GM12878 (cell line): ENCODE data around the gene KDM4C. TPM values are rescaled to one million over a fixed set of nuclear protein-coding genes. Genes with fewer than 3 reads are reported as not detected.

Experiments
- ATAC-seq: fragments of 200-7000 bp; cut with Tn5 transposase; 3 replicates; pipeline ENCODE4 v1.9.1; 2020; ENCODE audit warnings: mild to moderate bottlenecking, moderate library complexity
- BruUV-seq: library from RNA; stranded (reverse); fragments of 400-500 nt; replicated peaks from 2 replicates; lab custom pipeline; 2021; lab: Mats Ljungman, UMichigan
- CTCF ChIA-PET: fragments of 300-600 bp; sonication (Branson Sonifier 250); formaldehyde crosslinking; extraction: SDS; loops from one replicate; lab custom pipeline; 2021; ENCODE audit warnings: inconsistent platforms; lab: Yijun Ruan, JAX
- POLR2A ChIA-PET: fragments of 350-600 bp; formaldehyde crosslinking; extraction: SDS; loops from one replicate; lab custom pipeline; 2021; ENCODE audit warnings: inconsistent platforms; lab: Charles Lee
- RAD21 ChIA-PET: fragments of 300-600 bp; sonication (Branson Sonifier 250); formaldehyde crosslinking; loops from one replicate; lab custom pipeline; 2023; ENCODE audit warnings: antibody characterized with exemption; ENCODE audit not compliant: unreplicated experiment; lab: Charles Lee
- SMC1A ChIA-PET: fragments of 300-600 bp; sonication (Branson Sonifier 250); formaldehyde crosslinking; loops from one replicate; lab custom pipeline; 2023; ENCODE audit not compliant: unreplicated experiment, uncharacterized antibody; lab: Charles Lee
- DNase-seq: peaks from one replicate; pipeline ENCODE4 v3.0.0-alpha.2; 2011; ENCODE audit warnings: low read depth, low spot score
- FAIRE-seq: peaks from 3 replicates; lab custom pipeline; 2011; peaks lifted over from hg19 to GRCh38; lab: Jason Lieb, UNC
- H2AFZ ChIP-seq: 2 replicates; pipeline ENCODE4 v1.6.0; 2011; ENCODE audit warnings: low read depth, low read length, control low read depth; ENCODE audit not compliant: control insufficient read depth
- H3K27ac ChIP-seq: 2 replicates; pipeline ENCODE4 v1.5.1; 2011; ENCODE audit warnings: control low read depth; ENCODE audit not compliant: control insufficient read depth, insufficient read depth
- H3K27me3 ChIP-seq, 2 experiments: replicated peaks in 1 of 2; 2 replicates each; pipeline versions ENCODE4 v1.6.0 to v1.6.1; 2011; ENCODE audit warnings: low read length in 1 of 2; ENCODE audit not compliant: control insufficient read depth in 2 of 2, insufficient read depth in 2 of 2
- H3K36me3 ChIP-seq, 2 experiments: 2 replicates each; pipeline ENCODE4 v1.5.1; 2011; ENCODE audit warnings: low read length in 1 of 2; ENCODE audit not compliant: control insufficient read depth in 2 of 2, insufficient read depth in 2 of 2
- H3K4me1 ChIP-seq: 2 replicates; pipeline ENCODE4 v1.6.1; 2011; ENCODE audit warnings: mild to moderate bottlenecking, low read length, moderate library complexity, mixed read lengths; ENCODE audit not compliant: control insufficient read depth, insufficient read depth
- H3K4me2 ChIP-seq: 2 replicates; pipeline ENCODE4 v1.6.0; 2011; ENCODE audit warnings: control low read depth; ENCODE audit not compliant: control insufficient read depth, insufficient read depth
- H3K4me3 ChIP-seq: fragments of 200-600 bp; sonication (generic); 2 replicates; pipeline ENCODE4 v1.5.1; 2016
- H3K79me2 ChIP-seq: 2 replicates; pipeline ENCODE4 v1.6.0; 2011; ENCODE audit warnings: low read length; ENCODE audit not compliant: control insufficient read depth, insufficient read depth
- H3K9ac ChIP-seq: 2 replicates; pipeline ENCODE4 v1.8.0; 2011; ENCODE audit warnings: low read length, control low read depth, mixed read lengths; ENCODE audit not compliant: control insufficient read depth, insufficient read depth
- H3K9me3 ChIP-seq: replicated peaks from 3 replicates; pipeline ENCODE4 v1.5.1; 2011; ENCODE audit warnings: mild to moderate bottlenecking, low read length; ENCODE audit not compliant: control insufficient read depth, insufficient read depth
- H4K20me1 ChIP-seq: 2 replicates; pipeline ENCODE4 v1.6.0; 2011; ENCODE audit not compliant: control insufficient read depth, insufficient read depth
- BACH1 ChIP-seq: fragments of 450-650 bp; IDR thresholded peaks from 2 replicates; pipeline ENCODE4 v1.6.1; 2017; ENCODE audit warnings: mild to moderate bottlenecking, borderline replicate concordance
- CBX5 ChIP-seq: sonication (generic); IDR thresholded peaks from 2 replicates; pipeline ENCODE4 v1.6.1; 2016; ENCODE audit warnings: low read depth, moderate library complexity, mild to moderate bottlenecking, inconsistent platforms
- DPF2 ChIP-seq: fragments of 450-650 bp; IDR thresholded peaks from 2 replicates; pipeline ENCODE4 v1.6.1; 2017; ENCODE audit warnings: mild to moderate bottlenecking
- NBN ChIP-seq: fragments of 450-650 bp; IDR thresholded peaks from 2 replicates; pipeline ENCODE4 v1.6.1; 2016
- NFYB ChIP-seq: IDR thresholded peaks from 2 replicates; pipeline ENCODE4 v1.6.1; 2011; ENCODE audit warnings: low read depth, mild to moderate bottlenecking, low read length, improper control_type of control experiment, moderate library complexity; ENCODE audit not compliant: insufficient read depth
- POLR2AphosphoS5 ChIP-seq: IDR thresholded peaks from 2 replicates; pipeline ENCODE4 v1.6.1; 2011; ENCODE audit warnings: mild to moderate bottlenecking, low read length, inconsistent platforms
- SIN3A ChIP-seq: IDR thresholded peaks from 2 replicates; pipeline ENCODE4 v1.6.1; 2012; ENCODE audit warnings: low read depth, low read length, improper control_type of control experiment
- SMAD1 ChIP-seq: fragments of 450-650 bp; IDR thresholded peaks from 2 replicates; pipeline ENCODE4 v1.6.1; 2018; ENCODE audit warnings: mild to moderate bottlenecking, low read depth; ENCODE audit not compliant: partially characterized antibody
- TCF3 ChIP-seq: IDR thresholded peaks from 2 replicates; pipeline ENCODE4 v1.6.1; 2012; ENCODE audit warnings: low read depth, mild to moderate bottlenecking, low read length, borderline replicate concordance; ENCODE audit not compliant: insufficient read depth
- WGBS: methylation state at CpG from one replicate; pipeline ENCODE4 v1.1.6; 2016; ENCODE audit warnings: low lambda C conversion rate; ENCODE audit not compliant: insufficient replicate concordance, insufficient coverage; ENCODE audit errors: missing lambda C conversion rate; 5-methylcytosine and 5-hydroxymethylcytosine counted together
- in situ Hi-C: fragments of 300-500 bp; cut with MboI; formaldehyde crosslinking; loops from 9 replicates; pipeline ENCODE4 v1.14.3; 2018; ENCODE audit warnings: mixed read lengths
- intact Hi-C: fragments of 100-400 bp; cut with micrococcal nuclease; formaldehyde crosslinking; loops from one replicate; pipeline ENCODE4 v1.14.2; 2022; ENCODE audit not compliant: unreplicated experiment
- polyA plus RNA-seq, 11 experiments: library from polyadenylated mRNA; depleted of rRNA in 4 of 11; unstranded in 6 of 11; stranded (reverse) in 5 of 11; fragments of >200 nt; fragmentation: Nextera tagmentation in 4 of 11; fragmentation: Illumina TruSeq in 1 of 11; extraction: Ambion mirVana in 4 of 11; extraction: Trizol in 1 of 11; gene quantifications; 1 replicate in 1 of 11; 2 replicates in 10 of 11; pipeline versions ENCODE4 v1.2.1 to v1.2.3, GENCODE V29; 2011 to 2016; ENCODE audit warnings: inconsistent platforms in 2 of 11, missing spikeins in 2 of 11, low read depth in 1 of 11
- total RNA-seq, 4 experiments: library from RNA; depleted of rRNA in 3 of 4; stranded (reverse); fragments of >200 nt in 3 of 4; fragmentation: Illumina TruSeq in 1 of 4; extraction: Trizol in 1 of 4; gene quantifications; 2 replicates each; pipeline versions ENCODE4 v1.2.1 to v1.2.3, GENCODE V29; 2013 to 2021
- TF ChIP-seq, protein P1 (sequence below): fragments of 450-650 bp; IDR thresholded peaks from 2 replicates; pipeline ENCODE4 v1.6.1; 2017; ENCODE audit warnings: mild to moderate bottlenecking, moderate library complexity

The KDM4C gene
- total and polyA plus RNA-seq, 10 of the 15 experiments (the other 5 are each of a cell fraction or from before 2014, with no cell fraction given) = 6.8 to 41.2 (median 20.1) TPM

DNA sequence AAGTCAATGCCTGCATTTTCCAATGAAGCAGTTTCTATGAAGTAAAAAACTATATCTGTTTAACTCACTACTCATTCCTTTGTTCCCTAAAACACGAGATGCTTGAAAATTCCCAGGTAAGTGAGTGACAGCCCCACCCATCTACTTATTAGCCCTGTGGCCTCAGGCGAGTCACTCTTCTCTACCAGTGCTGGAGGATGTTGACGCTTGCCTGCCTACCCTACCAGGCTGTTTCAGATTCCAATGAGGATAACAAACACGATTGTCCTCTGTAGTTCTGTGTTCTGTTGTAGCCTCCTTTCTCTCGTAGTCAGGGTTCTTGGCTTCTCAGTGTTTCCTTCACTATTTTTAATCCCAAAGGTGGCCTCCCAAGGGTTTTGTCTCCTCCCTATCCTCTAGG is 388.8 kb downstream of the KDM4C start:
- Histone ChIP-seq H3K27me3 (no peaks in the 10 kb centered on the region), H4K20me1 (no peaks in the 10 kb centered on the region), H3K9ac (no peak overlapping the region), H3K27ac (no peak overlapping the region), H3K9me3 (no peaks in the 10 kb centered on the region; the same call in 2 of the 3 replicates), H3K4me3 (no peak overlapping the region), H3K36me3 (peaks cover 0 to 13% of the 10 kb centered on the region in 2 experiments; a peak in 2 of 4 replicates), H2AFZ (no peak overlapping the region), H3K4me2 (no peak overlapping the region), H3K4me1 (0 out of 2 replicates have a peak, but pooled peaks cover 4% of the 10 kb centered on the region), H3K79me2 (no peaks in the 10 kb centered on the region)
- ChIA-PET POLR2A (no interaction called here), RAD21 (no interaction called here), CTCF (no interaction called here), SMC1A (interaction anchor here (0.7 kb wide), 1 partner anchor 189 kb away, joined by 3 read pairs; no protein-coding TSS in a partner anchor)
- in situ Hi-C loops (no loop called here), intact Hi-C loops (no loop called here)
- no peak for DNase-seq
- BruUV-seq = no TSS peak
- TF ChIP-seq BACH1 = no peak
- no peak for TF ChIP-seq CBX5
- FAIRE-seq = no peak
- 77% methylated on average over 5 of the region's 5 CpGs for WGBS
- no peak for ATAC-seq

DNA sequence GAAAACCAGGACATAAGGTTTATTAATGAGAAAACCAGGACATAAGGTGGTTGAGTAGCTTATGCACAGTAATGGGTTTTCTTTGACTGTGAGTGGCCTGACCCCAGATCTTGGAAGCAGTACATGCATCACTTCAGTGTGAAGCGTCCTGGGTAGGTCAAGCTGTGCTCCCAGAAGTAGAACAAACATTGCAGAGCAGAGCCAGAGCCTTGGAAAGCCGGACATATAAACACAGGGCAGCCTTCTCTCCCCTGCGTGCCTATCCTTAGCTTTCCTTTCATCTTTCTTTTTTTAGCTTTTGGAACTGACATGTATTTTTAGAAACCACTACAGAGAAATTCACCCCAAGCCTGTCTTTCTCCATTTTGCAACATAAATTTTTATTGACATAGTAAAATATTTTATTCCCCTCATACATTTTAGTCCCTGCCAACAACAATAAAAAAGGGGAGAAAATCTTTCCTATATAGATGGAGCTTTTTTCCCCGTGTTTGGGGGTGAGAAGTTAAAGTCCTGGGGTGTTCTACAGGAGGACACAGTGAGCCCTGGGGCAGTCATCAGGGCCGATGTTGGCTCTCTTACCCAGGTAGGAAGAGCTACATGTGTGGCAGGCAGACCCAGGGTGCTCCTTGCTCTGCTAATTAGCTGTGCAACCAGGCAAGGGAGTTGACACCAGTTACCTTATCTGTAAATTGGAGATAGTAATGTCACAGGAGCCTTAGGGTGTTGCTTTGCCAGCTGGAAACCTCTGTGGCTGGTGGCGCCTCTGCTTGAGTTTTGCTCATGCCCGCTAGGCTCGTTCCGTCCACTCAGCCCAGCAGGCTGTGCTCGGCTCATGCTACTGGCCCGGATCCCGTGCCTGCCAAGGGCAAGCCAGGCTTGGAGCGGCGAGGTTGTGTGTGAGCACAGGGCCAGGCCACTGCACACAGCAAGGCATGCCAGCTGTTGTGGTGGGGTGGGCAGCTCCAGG is 389.6 kb downstream of the KDM4C start:
- ChIA-PET POLR2A (no interaction called here), RAD21 (no interaction called here), SMC1A (interaction anchor here (0.7 to 1.5 kb wide), 3 partner anchors 9 to 190 kb away, joined by 3 to 4 read pairs (median 4); no protein-coding TSS in a partner anchor), CTCF (interaction anchor here (0.8 kb wide), 1 partner anchor 492 kb away, joined by 3 read pairs; no protein-coding TSS in a partner anchor)
- H3K36me3 ChIP-seq = peaks cover 0 to 13% of the 10 kb centered on the region in 2 experiments; a peak in 2 of 4 replicates
- no peaks in the 10 kb centered on the region for H3K79me2 ChIP-seq
- H3K9ac ChIP-seq = no peak overlapping the region
- no peaks in the 10 kb centered on the region for H4K20me1 ChIP-seq
- WGBS = 92% methylated on average over 14 of the region's 14 CpGs
- H3K4me2 ChIP-seq = no peak overlapping the region
- no peak for DNase-seq
- H3K4me1 ChIP-seq = 0 out of 2 replicates have a peak, but pooled peaks cover 4% of the 10 kb centered on the region
- no peak for FAIRE-seq
- H2AFZ ChIP-seq = no peak overlapping the region
- intact Hi-C loops (no loop called here), in situ Hi-C loops (no loop called here)
- H3K27ac ChIP-seq = no peak overlapping the region
- H3K27me3 ChIP-seq = no peaks in the 10 kb centered on the region
- no TSS peak for BruUV-seq
- no peaks in the 10 kb centered on the region; the same call in 2 of the 3 replicates for H3K9me3 ChIP-seq
- no peak overlapping the region for H3K4me3 ChIP-seq
- ATAC-seq = no peak
- TF ChIP-seq, protein P1, sequence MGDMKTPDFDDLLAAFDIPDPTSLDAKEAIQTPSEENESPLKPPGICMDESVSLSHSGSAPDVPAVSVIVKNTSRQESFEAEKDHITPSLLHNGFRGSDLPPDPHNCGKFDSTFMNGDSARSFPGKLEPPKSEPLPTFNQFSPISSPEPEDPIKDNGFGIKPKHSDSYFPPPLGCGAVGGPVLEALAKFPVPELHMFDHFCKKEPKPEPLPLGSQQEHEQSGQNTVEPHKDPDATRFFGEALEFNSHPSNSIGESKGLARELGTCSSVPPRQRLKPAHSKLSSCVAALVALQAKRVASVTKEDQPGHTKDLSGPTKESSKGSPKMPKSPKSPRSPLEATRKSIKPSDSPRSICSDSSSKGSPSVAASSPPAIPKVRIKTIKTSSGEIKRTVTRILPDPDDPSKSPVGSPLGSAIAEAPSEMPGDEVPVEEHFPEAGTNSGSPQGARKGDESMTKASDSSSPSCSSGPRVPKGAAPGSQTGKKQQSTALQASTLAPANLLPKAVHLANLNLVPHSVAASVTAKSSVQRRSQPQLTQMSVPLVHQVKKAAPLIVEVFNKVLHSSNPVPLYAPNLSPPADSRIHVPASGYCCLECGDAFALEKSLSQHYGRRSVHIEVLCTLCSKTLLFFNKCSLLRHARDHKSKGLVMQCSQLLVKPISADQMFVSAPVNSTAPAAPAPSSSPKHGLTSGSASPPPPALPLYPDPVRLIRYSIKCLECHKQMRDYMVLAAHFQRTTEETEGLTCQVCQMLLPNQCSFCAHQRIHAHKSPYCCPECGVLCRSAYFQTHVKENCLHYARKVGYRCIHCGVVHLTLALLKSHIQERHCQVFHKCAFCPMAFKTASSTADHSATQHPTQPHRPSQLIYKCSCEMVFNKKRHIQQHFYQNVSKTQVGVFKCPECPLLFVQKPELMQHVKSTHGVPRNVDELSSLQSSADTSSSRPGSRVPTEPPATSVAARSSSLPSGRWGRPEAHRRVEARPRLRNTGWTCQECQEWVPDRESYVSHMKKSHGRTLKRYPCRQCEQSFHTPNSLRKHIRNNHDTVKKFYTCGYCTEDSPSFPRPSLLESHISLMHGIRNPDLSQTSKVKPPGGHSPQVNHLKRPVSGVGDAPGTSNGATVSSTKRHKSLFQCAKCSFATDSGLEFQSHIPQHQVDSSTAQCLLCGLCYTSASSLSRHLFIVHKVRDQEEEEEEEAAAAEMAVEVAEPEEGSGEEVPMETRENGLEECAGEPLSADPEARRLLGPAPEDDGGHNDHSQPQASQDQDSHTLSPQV = no peak
- TF ChIP-seq SMAD1 = no peak
- TF ChIP-seq NFYB = no peak
- no peak for TF ChIP-seq DPF2
- no peak for TF ChIP-seq SIN3A
- TF ChIP-seq POLR2AphosphoS5 = no peak
- no peak for TF ChIP-seq NBN
- no peak for TF ChIP-seq TCF3
